Hematopoietic multipotent progenitor cell treated with erythropoietin and hydrocortisone succinate and interleukin-3 and kit ligand, for 4 days (in vitro differentiated cells): Measurements from ENCODE around the gene MTHFR.
A peak's percentile ranks its signal among the peaks of the same experiment; 100 is the strongest.

Experiments
- DNase-seq: peaks from one replicate; pipeline ENCODE4 v3.0.0-alpha.2; 2015

MTHFR gene

GRCh38 chr1:11780380-11781147 is 25.2 kb downstream of the MTHFR start:
- no peak for DNase-seq

- no peak for DNase-seq
Observed at GRCh38 chr1:11779715-11780379, 25.9 kb downstream of the MTHFR start.

- DNase-seq = no peak
Observed at GRCh38 chr1:11778844-11779623, 26.7 kb downstream of the MTHFR start.

- DNase-seq = no peak
Observed at GRCh38 chr1:11778336-11778735, 27.4 kb downstream of the MTHFR start.

GRCh38 chr1:11777658-11778322 is 28.0 kb downstream of the MTHFR start:
- no peak for DNase-seq

GRCh38 chr1:11774753-11775152 is 31.0 kb downstream of the MTHFR start:
- no peak for DNase-seq

- no peak for DNase-seq
Observed at GRCh38 chr1:11772458-11772857, 33.3 kb downstream of the MTHFR start.

- DNase-seq = no peak
Observed at GRCh38 chr1:11771481-11772043, 34.2 kb downstream of the MTHFR start.

- DNase-seq = no peak
Observed at GRCh38 chr1:11770011-11770410, 35.8 kb downstream of the MTHFR start.

GRCh38 chr1:11769274-11769673 is 36.5 kb downstream of the MTHFR start:
- DNase-seq = no peak

GRCh38 chr1:11768821-11769220 is 36.9 kb downstream of the MTHFR start:
- DNase-seq = no peak

- no peak for DNase-seq
Observed at GRCh38 chr1:11767922-11768704, 37.7 kb downstream of the MTHFR start.

- DNase-seq = no peak
Observed at GRCh38 chr1:11766429-11766776, 39.4 kb downstream of the MTHFR start.

GRCh38 chr1:11765661-11766428 is 39.9 kb downstream of the MTHFR start:
- no peak for DNase-seq

- DNase-seq = no peak
Observed at GRCh38 chr1:11764519-11764918, 41.2 kb downstream of the MTHFR start.

- DNase-seq = no peak
Observed at GRCh38 chr1:11764115-11764514, 41.6 kb downstream of the MTHFR start.

GRCh38 chr1:11761988-11762406 is 43.8 kb downstream of the MTHFR start, which contains the start of gene C1orf167:
Gene C1orf167 (plus strand): TSS chr1:11762193. CDS start chr1:11764401, 2,208 bp downstream.
- peak; percentile 60 for DNase-seq

- DNase-seq = no peak
Observed at GRCh38 chr1:11761285-11761684, 44.5 kb downstream of the MTHFR start.

- no peak for DNase-seq
Observed at GRCh38 chr1:11759791-11760190, 46.0 kb downstream of the MTHFR start.

- no peak for DNase-seq
Observed at GRCh38 chr1:11757047-11757446, 48.7 kb downstream of the MTHFR start.

- DNase-seq = no peak
Observed at GRCh38 chr1:11753555-11754208, 52.1 kb downstream of the MTHFR start.
